ENCODE results near the gene STON2.

The STON2 gene

GRCh38 chr14:81337073-81337472 is 63.1 kb downstream of the STON2 start:
- no peak for ATAC-seq
- no peak for TF ChIP-seq CREB5 (CRISPR knock-in tag; IDR thresholded peaks at IDR 0.05; ENCODE audit: low read depth)
- no peak for TF ChIP-seq CSRNP3 (CRISPR knock-in tag; IDR thresholded peaks at IDR 0.05)
- no peak for TF ChIP-seq GLIS3 (CRISPR knock-in tag; IDR thresholded peaks at IDR 0.05)
- TF ChIP-seq TCF4 (CRISPR knock-in tag; IDR thresholded peaks at IDR 0.05; ENCODE audit: borderline replicate concordance): no peak
- no peak for TF ChIP-seq ISL1 (CRISPR knock-in tag; IDR thresholded peaks at IDR 0.05)
- TF ChIP-seq PATZ1 (CRISPR knock-in tag; IDR thresholded peaks at IDR 0.05; ENCODE audit: borderline replicate concordance): no peak
- no peak for TF ChIP-seq ARNTL (CRISPR knock-in tag; IDR thresholded peaks at IDR 0.05; ENCODE audit: borderline replicate concordance, low read depth)
- no peak for TF ChIP-seq TOX (CRISPR knock-in tag; IDR thresholded peaks at IDR 0.05; ENCODE audit: borderline replicate concordance)
- no peak for TF ChIP-seq RARB (CRISPR knock-in tag; IDR thresholded peaks at IDR 0.05)
- TF ChIP-seq PPARA (CRISPR knock-in tag; IDR thresholded peaks at IDR 0.05; ENCODE audit: borderline replicate concordance): no peak
- no peak for TF ChIP-seq ZC3H10 (CRISPR knock-in tag; IDR thresholded peaks at IDR 0.05)
- TF ChIP-seq ZNF70 (CRISPR knock-in tag; IDR thresholded peaks at IDR 0.05): no peak
- no peak for TF ChIP-seq ZFP30 (CRISPR knock-in tag; IDR thresholded peaks at IDR 0.05)
- no peak for TF ChIP-seq ZNF565 (CRISPR knock-in tag; conservative IDR thresholded peaks at IDR 0.05; ENCODE audit: low read depth)

- TF ChIP-seq CREB5 (CRISPR knock-in tag; IDR thresholded peaks at IDR 0.05; ENCODE audit: low read depth) (no peak), ISL1 (CRISPR knock-in tag; IDR thresholded peaks at IDR 0.05) (no peak), ZC3H10 (CRISPR knock-in tag; IDR thresholded peaks at IDR 0.05) (no peak)
Observed at GRCh38 chr14:81336009-81336408, 64.1 kb downstream of the STON2 start.

GRCh38 chr14:81332725-81333124 is 67.4 kb downstream of the STON2 start:
- no peak for ATAC-seq
- TF ChIP-seq ZNF565 (CRISPR knock-in tag; conservative IDR thresholded peaks at IDR 0.05; ENCODE audit: low read depth): no peak
- no peak for TF ChIP-seq CREB5 (CRISPR knock-in tag; IDR thresholded peaks at IDR 0.05; ENCODE audit: low read depth)
- no peak for TF ChIP-seq SNAI2 (CRISPR knock-in tag; IDR thresholded peaks at IDR 0.05)
- no peak for TF ChIP-seq ARNTL (CRISPR knock-in tag; IDR thresholded peaks at IDR 0.05; ENCODE audit: borderline replicate concordance, low read depth)
- no peak for TF ChIP-seq RARB (CRISPR knock-in tag; IDR thresholded peaks at IDR 0.05)
- TF ChIP-seq ZNF70 (CRISPR knock-in tag; IDR thresholded peaks at IDR 0.05): no peak
- no peak for TF ChIP-seq ZNF8 (CRISPR knock-in tag; IDR thresholded peaks at IDR 0.05)
- TF ChIP-seq PPARA (CRISPR knock-in tag; IDR thresholded peaks at IDR 0.05; ENCODE audit: borderline replicate concordance): no peak
- TF ChIP-seq ZFP30 (CRISPR knock-in tag; IDR thresholded peaks at IDR 0.05): no peak
- TF ChIP-seq CSRNP3 (CRISPR knock-in tag; IDR thresholded peaks at IDR 0.05): no peak
- TF ChIP-seq TOX (CRISPR knock-in tag; IDR thresholded peaks at IDR 0.05; ENCODE audit: borderline replicate concordance): no peak
- no peak for TF ChIP-seq TSHZ2 (CRISPR knock-in tag; IDR thresholded peaks at IDR 0.05)

More at GRCh38 chr14:81336009-81336408, 64.1 kb downstream of the STON2 start:
- no peak for ATAC-seq

Measured in SK-N-SH treated with all-trans-retinoic acid at 6 μM for 48 hours (cell line).